ENCODE results near the gene TTC17.
"Not testable (repeated sequence)": the region's sequence is repeated elsewhere in the genome, so short reads cannot be mapped to it uniquely, and the experiment has no call there.

TTC17 gene

GRCh38 chr11:43382614-43383013, 23.9 kb downstream of the TTC17 start:
- DNase-seq, result no peak

- DNase-seq, result no peak
These were observed 25.7 kb downstream of the TTC17 start for GRCh38 chr11:43384393-43384792.

GRCh38 chr11:43392713-43393112, 34.0 kb downstream of the TTC17 start:
- no peak for DNase-seq

GRCh38 chr11:43393765-43394355, 35.1 kb downstream of the TTC17 start:
- no peak for DNase-seq

GRCh38 chr11:43396617-43397016, 37.9 kb downstream of the TTC17 start:
- DNase-seq, result no peak

- no peak for DNase-seq
These were observed 38.5 kb downstream of the TTC17 start for GRCh38 chr11:43397251-43397650.

GRCh38 chr11:43399983-43400630, 41.4 kb downstream of the TTC17 start:
- DNase-seq, result no peak

GRCh38 chr11:43401252-43401651, 42.5 kb downstream of the TTC17 start:
- no peak for DNase-seq

GRCh38 chr11:43401811-43402210, 43.1 kb downstream of the TTC17 start:
- not testable (repeated sequence) for DNase-seq

GRCh38 chr11:43403357-43404231, 44.9 kb downstream of the TTC17 start:
- DNase-seq, result no peak

GRCh38 chr11:43404406-43404805, 45.7 kb downstream of the TTC17 start:
- DNase-seq, result no peak

- no peak for DNase-seq
These were observed 46.2 kb downstream of the TTC17 start for GRCh38 chr11:43404836-43405479.

GRCh38 chr11:43408277-43408676, 49.6 kb downstream of the TTC17 start:
- no peak for DNase-seq

- DNase-seq, result no peak
These were observed 51.7 kb downstream of the TTC17 start for GRCh38 chr11:43410394-43410793.

GRCh38 chr11:43418197-43418596, 59.5 kb downstream of the TTC17 start:
- no peak for DNase-seq

- DNase-seq, result no peak
These were observed 60.7 kb downstream of the TTC17 start for GRCh38 chr11:43419460-43419859.

GRCh38 chr11:43427971-43428370, 69.3 kb downstream of the TTC17 start:
- DNase-seq, result no peak

GRCh38 chr11:43430916-43431315, 72.2 kb downstream of the TTC17 start:
- not testable (repeated sequence) for DNase-seq

- DNase-seq, result no peak
These were observed 76.2 kb downstream of the TTC17 start for GRCh38 chr11:43434893-43435292.

- no peak for DNase-seq
These were observed 81.8 kb downstream of the TTC17 start for GRCh38 chr11:43440486-43440885.

GRCh38 chr11:43443811-43444210, 85.1 kb downstream of the TTC17 start:
- no peak for DNase-seq

GRCh38 chr11:43447151-43447550, 88.4 kb downstream of the TTC17 start:
- no peak for DNase-seq

GRCh38 chr11:43458486-43458885, 99.8 kb downstream of the TTC17 start:
- no peak for DNase-seq
